CD4-positive, alpha-beta T cell (primary cell): Measurements from ENCODE around the gene SAP30L. TPM values are rescaled to one million over a fixed set of nuclear protein-coding genes. Genes with fewer than 3 reads are reported as not detected.

Experiments used
- ATAC-seq: fragments of 200-7000 bp; cut with Tn5 transposase; one replicate; pipeline ENCODE4 v1.10.0; 2022; ENCODE audit warnings: mild to moderate bottlenecking; ENCODE audit not compliant: poor library complexity
- CTCF ChIA-PET: fragments of 350-600 bp; sonication (Branson Sonifier 250); formaldehyde crosslinking; loops from one replicate; lab custom pipeline; 2021; ENCODE audit warnings: antibody characterized with exemption, inconsistent platforms; lab: Charles Lee
- POLR2A ChIA-PET: fragments of 350-600 bp; sonication (Branson Sonifier 250); formaldehyde crosslinking; loops from one replicate; lab custom pipeline; 2021; ENCODE audit warnings: antibody characterized with exemption, inconsistent platforms; lab: Charles Lee
- DNase-seq, 14 experiments: peaks; one replicate each; pipeline ENCODE4 v3.0.0-alpha.2; 2013 to 2020; ENCODE audit warnings: mixed read lengths in 2 of 14
- H3K27ac ChIP-seq, 2 donors: one replicate each; pipeline versions ENCODE4 v1.5.1 to v1.7.0; 2013; ENCODE audit warnings: low read length in 2 of 2, low read depth in 1 of 2, mild to moderate bottlenecking in 1 of 2
- H3K27me3 ChIP-seq, 2 experiments: 1 replicate in 1 of 2; 2 replicates in 1 of 2; pipeline versions ENCODE4 v1.6.1 to v1.7.0; 2013; ENCODE audit warnings: low read length in 2 of 2, control low read depth in 1 of 2, mild to moderate bottlenecking in 1 of 2, moderate library complexity in 1 of 2; ENCODE audit not compliant: insufficient read depth in 2 of 2, control insufficient read depth in 1 of 2
- H3K36me3 ChIP-seq: one replicate; pipeline ENCODE4 v1.6.1; 2013; ENCODE audit warnings: low read length, control low read depth; ENCODE audit not compliant: insufficient read depth
- H3K4me1 ChIP-seq: one replicate; pipeline ENCODE4 v1.6.1; 2013; ENCODE audit warnings: low read length, control low read depth; ENCODE audit not compliant: insufficient read depth
- H3K4me3 ChIP-seq: one replicate; pipeline ENCODE4 v1.5.1; 2013; ENCODE audit warnings: mild to moderate bottlenecking, low read length, moderate library complexity
- H3K9me3 ChIP-seq, 2 experiments: 1 replicate in 1 of 2; 2 replicates in 1 of 2; pipeline versions ENCODE4 v1.6.1 to v1.7.0; 2013; ENCODE audit warnings: low read length in 2 of 2, mild to moderate bottlenecking in 2 of 2, control low read depth in 1 of 2, moderate library complexity in 1 of 2; ENCODE audit not compliant: control insufficient read depth in 1 of 2, insufficient read depth in 1 of 2
- H3K27ac Mint-ChIP-seq: one replicate; pipeline ENCODE4 v1.8.0; 2020; ENCODE audit warnings: mixed read lengths
- H3K27me3 Mint-ChIP-seq: one replicate; pipeline ENCODE4 v1.8.0; 2021; ENCODE audit warnings: mixed read lengths
- H3K36me3 Mint-ChIP-seq: one replicate; pipeline ENCODE4 v1.8.0; 2021; ENCODE audit warnings: low read depth, mixed read lengths
- H3K4me1 Mint-ChIP-seq: one replicate; pipeline ENCODE4 v1.8.0; 2021; ENCODE audit warnings: low read depth, mixed read lengths
- H3K4me3 Mint-ChIP-seq: one replicate; pipeline ENCODE4 v1.8.0; 2020; ENCODE audit warnings: mild to moderate bottlenecking, mixed read lengths
- H3K9me3 Mint-ChIP-seq: one replicate; pipeline ENCODE4 v1.8.0; 2020; ENCODE audit warnings: mixed read lengths
- intact Hi-C, 2 experiments: fragments of 100-400 bp; cut with DNase I in 1 of 2; cut with micrococcal nuclease in 1 of 2; formaldehyde crosslinking; loops; one replicate each; pipeline versions ENCODE4 v1.15.1 to v1.9.0; 2023 to 2025; cut with DNase I, micrococcal nuclease
- total RNA-seq, 174 experiments: library from RNA in 2 of 174; stranded (reverse) in 2 of 174; gene quantifications; one replicate each; pipeline ENCODE4 v1.2.3 and lab custom pipeline; 2021 to 2026
- TF ChIP-seq, protein P1 (sequence below): fragments of 200-600 bp; IDR thresholded peaks from one replicate; pipeline ENCODE4 v1.8.0; 2022; ENCODE audit warnings: antibody characterized with exemption, mild to moderate bottlenecking

Gene SAP30L
- total RNA-seq, 2 experiments from 2014 or later = 32.2 to 33.6 TPM

DNA sequence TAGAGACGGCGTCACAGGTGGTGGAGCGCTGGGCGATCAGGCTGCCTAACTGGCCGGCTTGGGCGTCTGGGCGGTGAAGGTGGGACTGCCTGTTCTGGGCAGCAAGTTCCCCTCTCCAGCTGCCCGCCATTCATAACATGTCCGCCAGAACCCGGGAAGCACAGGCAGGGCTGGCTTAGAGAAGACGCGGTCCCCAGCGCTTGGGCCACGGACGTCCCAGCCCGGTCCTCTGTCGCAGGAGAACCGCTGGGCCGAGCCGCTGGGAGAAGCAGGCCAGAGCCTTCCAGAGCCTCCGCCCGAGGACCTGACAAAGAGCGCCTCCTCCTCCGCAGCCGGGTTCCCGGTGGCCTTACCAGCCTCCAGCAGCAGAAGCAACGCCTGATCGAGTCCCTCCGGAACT, 47.5 kb downstream of the SAP30L start:
- ATAC-seq (no peak), DNase-seq (peak in 1 of 14 experiments; percentile 15)
- Mint-ChIP-seq H3K27ac (no peak overlapping the region), H3K4me1 (no peaks in the 10 kb centered on the region), H3K4me3 (no peak overlapping the region), H3K27me3 (peaks cover 62% of the 10 kb centered on the region), H3K36me3 (no peaks in the 10 kb centered on the region), H3K9me3 (no peaks in the 10 kb centered on the region)
- Histone ChIP-seq H3K27ac (no peak overlapping the region), H3K4me3 (no peak overlapping the region), H3K9me3 (peaks cover 0 to 12% of the 10 kb centered on the region in 2 experiments), H3K36me3 (no peaks in the 10 kb centered on the region), H3K27me3 (peaks cover 24 to 32% of the 10 kb centered on the region in 2 experiments), H3K4me1 (no peaks in the 10 kb centered on the region)
- intact Hi-C loops = no loop called here
- CTCF ChIA-PET = no interaction called here
- POLR2A ChIA-PET = no interaction called here
- TF ChIP-seq, protein P1, sequence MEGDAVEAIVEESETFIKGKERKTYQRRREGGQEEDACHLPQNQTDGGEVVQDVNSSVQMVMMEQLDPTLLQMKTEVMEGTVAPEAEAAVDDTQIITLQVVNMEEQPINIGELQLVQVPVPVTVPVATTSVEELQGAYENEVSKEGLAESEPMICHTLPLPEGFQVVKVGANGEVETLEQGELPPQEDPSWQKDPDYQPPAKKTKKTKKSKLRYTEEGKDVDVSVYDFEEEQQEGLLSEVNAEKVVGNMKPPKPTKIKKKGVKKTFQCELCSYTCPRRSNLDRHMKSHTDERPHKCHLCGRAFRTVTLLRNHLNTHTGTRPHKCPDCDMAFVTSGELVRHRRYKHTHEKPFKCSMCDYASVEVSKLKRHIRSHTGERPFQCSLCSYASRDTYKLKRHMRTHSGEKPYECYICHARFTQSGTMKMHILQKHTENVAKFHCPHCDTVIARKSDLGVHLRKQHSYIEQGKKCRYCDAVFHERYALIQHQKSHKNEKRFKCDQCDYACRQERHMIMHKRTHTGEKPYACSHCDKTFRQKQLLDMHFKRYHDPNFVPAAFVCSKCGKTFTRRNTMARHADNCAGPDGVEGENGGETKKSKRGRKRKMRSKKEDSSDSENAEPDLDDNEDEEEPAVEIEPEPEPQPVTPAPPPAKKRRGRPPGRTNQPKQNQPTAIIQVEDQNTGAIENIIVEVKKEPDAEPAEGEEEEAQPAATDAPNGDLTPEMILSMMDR = no peak

DNA sequence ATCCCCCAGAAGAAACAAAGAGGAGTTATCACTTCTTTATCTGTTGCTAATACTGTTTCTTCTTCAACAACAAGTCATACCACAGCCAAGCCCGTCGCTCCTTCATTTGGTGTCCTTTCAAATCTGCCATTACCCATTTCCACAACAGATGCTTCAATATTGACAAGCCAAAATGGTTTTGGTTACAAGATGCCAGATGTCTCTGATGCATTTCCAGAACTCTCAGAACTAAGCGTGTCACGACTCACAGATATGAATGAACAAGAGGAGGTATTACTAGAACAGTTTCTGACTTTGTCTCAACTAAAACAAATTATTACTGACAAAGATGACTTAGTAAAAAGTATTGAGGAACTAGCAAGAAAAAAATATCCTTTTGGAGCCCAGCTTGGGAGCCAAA, 48.2 kb downstream of the SAP30L start:
- TF ChIP-seq, protein P1 = no peak
- no peaks in the 10 kb centered on the region for H3K4me1 ChIP-seq
- peaks cover 0 to 12% of the 10 kb centered on the region in 2 experiments for H3K9me3 ChIP-seq
- H3K36me3 Mint-ChIP-seq = no peaks in the 10 kb centered on the region
- DNase-seq = no peak
- no peak overlapping the region for H3K27ac Mint-ChIP-seq
- H3K4me3 Mint-ChIP-seq = no peak overlapping the region
- POLR2A ChIA-PET = no interaction called here
- H3K27ac ChIP-seq = no peak overlapping the region
- H3K4me3 ChIP-seq = no peak overlapping the region
- no peaks in the 10 kb centered on the region for H3K4me1 Mint-ChIP-seq
- H3K36me3 ChIP-seq = no peaks in the 10 kb centered on the region
- H3K9me3 Mint-ChIP-seq = no peaks in the 10 kb centered on the region
- ATAC-seq = no peak
- H3K27me3 Mint-ChIP-seq = peaks cover 65% of the 10 kb centered on the region
- CTCF ChIA-PET = no interaction called here
- peaks cover 21 to 26% of the 10 kb centered on the region in 2 experiments for H3K27me3 ChIP-seq
- intact Hi-C loops = no loop called here

DNA sequence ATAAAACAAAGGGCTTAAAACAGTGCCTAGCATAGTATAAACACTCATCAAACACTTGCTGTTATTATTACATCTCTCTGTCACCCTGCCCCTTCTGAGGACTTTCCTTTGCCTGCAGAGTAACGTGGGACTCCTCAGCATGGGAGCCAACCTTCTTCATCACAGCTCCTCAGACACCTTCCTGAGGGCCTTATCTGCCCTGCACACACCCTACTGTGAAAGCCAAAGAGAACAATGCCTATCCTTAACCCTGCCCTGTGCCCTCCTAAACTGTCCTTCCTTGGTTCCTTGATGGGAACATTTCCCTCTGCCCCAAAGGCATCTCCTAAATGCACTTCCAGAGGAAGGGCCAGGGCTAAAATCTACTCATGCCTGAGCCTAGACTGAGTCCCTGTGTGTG, 52.8 kb downstream of the SAP30L start:
- ChIA-PET POLR2A (no interaction called here), CTCF (no interaction called here)
- Histone ChIP-seq H3K9me3 (no peaks in the 10 kb centered on the region), H3K4me1 (no peaks in the 10 kb centered on the region), H3K4me3 (no peak overlapping the region), H3K27ac (no peak overlapping the region), H3K27me3 (peaks cover 8 to 13% of the 10 kb centered on the region in 2 experiments), H3K36me3 (no peaks in the 10 kb centered on the region)
- Mint-ChIP-seq H3K4me3 (no peak overlapping the region), H3K4me1 (no peaks in the 10 kb centered on the region), H3K27me3 (peaks cover 62% of the 10 kb centered on the region), H3K36me3 (no peaks in the 10 kb centered on the region), H3K9me3 (no peaks in the 10 kb centered on the region), H3K27ac (no peak overlapping the region)
- ATAC-seq (no peak), DNase-seq (peak in 1 of 14 experiments; percentile 8)
- intact Hi-C loops = no loop called here
- TF ChIP-seq, protein P1 = no peak
